Measurements from ENCODE around the gene KIT.

DNA sequence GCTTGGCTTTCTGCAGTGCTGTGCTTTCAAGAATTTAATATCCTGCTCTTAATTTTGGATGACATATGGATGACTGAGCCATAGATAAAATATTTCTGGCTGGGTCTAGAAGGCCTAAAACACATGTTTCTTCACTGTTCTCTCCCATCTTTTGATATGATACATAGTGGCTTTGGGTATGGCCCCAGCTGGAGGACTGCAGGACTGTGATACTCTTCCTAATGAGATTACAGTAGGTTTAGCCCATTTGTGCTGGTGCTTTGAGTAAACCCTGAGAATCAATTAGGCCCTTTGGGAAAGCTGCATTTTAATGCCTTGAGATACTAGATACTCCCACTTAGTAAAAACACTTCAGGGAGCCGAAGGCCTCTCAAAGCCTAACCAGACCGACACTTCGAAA lies 38.0 kb downstream of the KIT start:
- TF ChIP-seq POLR2A (IDR thresholded peaks at IDR 0.05) = no peak
- TF ChIP-seq CTCF (IDR thresholded peaks at IDR 0.05) = no peak
- no peak for TF ChIP-seq POLR2AphosphoS5 (IDR thresholded peaks at IDR 0.05)
